Stimulated activated CD8-positive, alpha-beta memory T cell treated with anti-CD3 and anti-CD28 coated beads, Interleukin-15, amount 100 ng/mL, for 4 hours (primary cell): Measurements from ENCODE around the gene EYA4.
"Not testable (repeated sequence)": the region's sequence is repeated elsewhere in the genome, so short reads cannot be mapped to it uniquely, and the experiment has no call there.

Experiments
- DNase-seq, 2 donors: peaks; one replicate each; pipeline ENCODE4 v3.0.0-alpha.2; 2020; ENCODE audit warnings: low read depth in 2 of 2

EYA4 gene

DNA sequence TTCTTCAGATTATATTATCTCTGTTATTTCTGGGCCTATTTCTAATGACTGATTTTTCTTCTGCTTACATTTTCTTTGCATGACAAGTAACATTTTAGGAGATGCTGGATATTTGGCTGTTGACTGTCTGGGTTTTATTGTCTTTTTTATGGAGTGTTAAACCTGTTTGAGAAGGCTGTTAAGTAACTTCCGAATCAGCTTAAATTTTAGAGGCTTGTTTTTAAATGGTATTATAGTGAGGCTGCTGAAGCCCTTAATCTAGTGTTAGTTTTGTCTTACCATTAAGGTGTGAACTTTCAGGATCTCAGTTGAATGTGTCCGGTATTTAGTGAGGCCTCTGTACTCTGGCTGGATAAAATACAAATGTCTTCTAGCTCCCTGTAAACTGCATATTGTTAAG is 109.8 kb downstream of the EYA4 start:
- no peak for DNase-seq

DNA sequence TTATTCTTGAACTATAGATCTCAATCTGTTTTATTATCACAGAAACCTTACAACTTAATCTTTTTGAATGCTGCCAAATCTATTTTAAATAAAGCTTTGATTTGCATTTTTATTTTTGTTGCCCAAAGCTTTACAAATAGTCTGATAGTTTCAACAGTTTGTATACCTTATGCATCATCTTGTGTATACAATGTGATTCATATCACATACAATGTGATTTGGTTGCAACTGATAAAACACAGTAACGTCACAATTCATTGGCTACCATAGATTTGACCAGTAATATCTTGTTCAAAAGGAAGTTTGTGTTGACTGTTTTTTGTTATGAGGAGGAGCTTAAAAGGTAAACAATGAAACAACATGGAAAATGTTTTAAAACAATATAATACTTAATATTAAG is 110.9 kb downstream of the EYA4 start:
- no peak for DNase-seq

DNA sequence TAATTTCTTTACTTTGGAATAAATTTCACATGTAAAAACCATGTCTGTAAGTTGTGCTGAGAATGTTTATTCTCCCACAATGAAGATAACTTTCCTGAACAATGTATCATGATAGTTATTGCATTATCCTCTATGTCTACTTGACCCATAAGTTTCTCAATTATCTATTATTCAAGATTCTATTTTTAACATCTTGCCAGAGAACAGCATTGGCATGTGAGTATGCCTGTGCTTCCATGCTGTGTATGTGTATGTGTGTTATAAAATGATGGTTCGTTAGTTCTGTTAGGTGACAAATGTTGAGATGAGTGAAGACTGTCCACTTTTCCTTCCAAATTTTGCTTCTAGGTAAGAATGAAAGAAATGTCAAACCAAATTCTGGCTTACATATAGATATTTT is 111.9 kb downstream of the EYA4 start:
- DNase-seq: no peak

DNA sequence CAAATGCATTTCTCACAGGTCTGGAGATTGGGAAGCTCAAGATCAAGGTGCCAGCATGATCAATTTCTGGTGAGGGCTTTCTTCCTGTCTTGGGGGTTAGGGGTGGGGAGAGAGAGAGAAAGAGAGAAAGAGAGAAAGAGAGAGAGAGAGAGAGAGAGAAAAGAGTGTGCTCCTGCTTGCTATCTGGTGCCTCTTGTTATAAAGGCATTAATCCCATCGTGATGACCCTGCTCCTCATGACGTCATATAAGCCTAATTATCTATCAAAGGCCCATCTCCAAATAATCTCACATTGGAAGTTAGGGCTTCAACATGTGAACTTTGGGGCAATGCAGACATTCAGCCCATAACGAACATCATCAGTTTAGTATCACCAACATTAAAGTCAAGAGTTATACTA is 114.8 kb downstream of the EYA4 start:
- DNase-seq: no peak

DNA sequence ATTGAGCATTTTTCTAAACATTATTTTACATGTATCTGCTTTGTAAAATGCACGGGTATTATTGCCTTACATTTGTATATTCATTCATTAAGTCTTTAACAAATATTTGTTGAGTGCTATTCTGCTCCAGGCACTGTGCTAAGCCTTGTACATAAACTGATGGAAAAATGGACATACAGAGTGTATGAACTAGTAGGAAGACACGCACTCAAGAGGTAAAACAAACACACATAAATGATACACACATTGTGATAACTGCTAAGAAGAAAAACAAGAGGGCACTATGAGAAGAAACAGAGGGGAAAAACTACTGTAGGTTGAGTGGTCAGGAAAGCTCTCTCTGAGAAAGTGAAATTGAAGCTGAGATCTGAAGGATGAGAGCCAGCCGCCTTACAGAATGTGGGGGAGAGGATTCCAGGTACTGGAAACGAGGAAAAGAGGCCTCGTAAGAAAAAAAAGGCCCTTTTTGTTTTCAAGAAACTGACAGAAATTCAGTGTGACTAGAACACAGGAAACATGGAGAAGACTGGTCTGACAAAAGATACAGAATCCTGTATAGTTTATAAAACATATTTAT is 117.5 kb downstream of the EYA4 start:
- no peak for DNase-seq

DNA sequence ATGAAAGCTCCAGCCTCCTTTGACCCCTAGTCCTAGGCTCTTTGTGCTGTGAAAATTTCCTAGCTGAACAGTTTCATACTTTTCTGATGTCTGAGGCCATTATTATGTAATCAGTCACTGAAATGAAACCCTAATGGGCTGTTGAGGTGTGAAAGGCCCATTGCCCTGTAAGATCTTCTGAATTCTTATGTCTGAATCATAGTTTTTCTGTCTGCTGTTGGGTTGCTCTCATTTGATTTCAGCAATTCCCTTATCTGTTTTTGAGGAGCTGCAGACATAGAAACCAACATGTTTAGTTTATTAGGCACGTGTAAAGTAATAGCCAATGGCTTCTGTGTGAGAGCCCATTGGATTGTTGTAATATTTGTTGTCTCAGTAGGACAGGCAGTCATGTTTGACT is 118.1 kb downstream of the EYA4 start:
- no peak for DNase-seq

DNA sequence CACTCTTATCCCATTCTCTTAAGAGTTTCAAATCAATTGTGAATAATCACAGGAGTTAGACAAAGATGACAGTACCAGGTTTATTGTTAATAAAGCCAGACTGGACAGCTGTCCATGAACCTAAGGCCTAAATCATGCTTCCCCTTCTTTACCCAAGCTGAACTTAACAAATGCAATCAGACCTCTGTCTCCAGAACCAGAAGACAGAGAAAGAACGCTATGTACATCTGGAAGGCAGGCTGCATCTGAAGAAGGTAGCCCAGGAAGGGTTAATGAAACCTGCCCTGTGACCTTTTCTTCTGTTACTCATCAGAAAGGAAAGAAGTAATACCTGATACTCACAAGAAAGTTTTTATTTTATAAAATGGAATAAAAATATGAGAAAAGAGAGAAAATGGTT is 118.6 kb downstream of the EYA4 start:
- DNase-seq: no peak

DNA sequence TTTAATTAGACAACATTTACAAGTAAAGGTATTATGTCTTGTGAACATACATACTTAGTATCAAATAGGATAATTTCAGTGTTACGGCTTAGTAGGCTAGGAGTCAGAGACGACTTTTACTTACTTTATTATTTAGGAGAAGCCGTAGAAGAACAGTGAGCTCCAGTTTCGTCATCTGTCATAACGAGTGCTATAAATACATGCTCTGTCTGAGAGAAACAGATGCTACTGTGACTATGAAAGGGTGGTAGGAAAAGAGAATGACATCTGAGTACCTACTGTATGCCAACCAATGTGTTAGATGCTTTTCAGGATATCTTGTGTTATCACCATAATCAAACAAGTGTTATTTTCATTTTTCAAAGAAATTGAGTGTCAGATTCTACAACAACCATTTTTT is 119.0 kb downstream of the EYA4 start:
- DNase-seq: no peak

DNA sequence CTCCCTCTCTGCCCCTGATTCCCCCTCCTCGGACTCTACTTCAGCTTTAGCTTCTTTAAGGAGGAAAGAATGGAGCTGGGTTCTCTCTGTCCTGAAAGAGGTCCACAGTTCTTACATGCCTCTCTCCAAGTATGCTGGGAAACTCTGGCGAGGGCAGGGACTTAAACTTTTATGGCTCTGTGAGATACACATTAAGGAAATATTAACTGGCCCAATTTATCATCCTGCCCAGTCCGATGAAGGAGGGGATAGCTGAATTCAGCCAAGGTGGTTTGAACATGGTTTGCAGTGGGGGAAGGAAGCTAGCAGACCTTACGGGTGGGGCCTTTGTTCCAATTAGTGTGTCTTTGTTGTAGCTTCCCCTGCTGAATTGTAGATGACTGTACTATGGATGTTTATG is 121.7 kb downstream of the EYA4 start:
- DNase-seq: no peak

DNA sequence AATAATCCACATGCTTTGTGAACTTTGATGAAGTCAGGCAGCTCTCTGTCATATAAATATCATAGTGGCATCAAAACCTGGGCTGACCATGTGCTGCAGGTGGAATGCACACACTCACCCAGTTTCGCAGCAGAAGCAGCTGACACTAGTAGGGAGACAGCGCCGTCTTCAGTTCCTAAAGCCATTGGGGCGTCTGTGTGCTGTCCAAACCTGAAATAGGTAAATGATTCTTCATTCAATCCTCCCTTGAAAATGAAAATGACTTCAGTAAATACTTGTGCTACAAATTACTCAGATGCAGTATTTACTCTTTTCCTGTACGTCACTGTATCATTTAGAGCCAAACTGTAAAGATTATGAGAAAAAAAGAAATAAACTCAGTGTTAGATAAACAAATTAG is 127.5 kb downstream of the EYA4 start:
- DNase-seq: no peak

DNA sequence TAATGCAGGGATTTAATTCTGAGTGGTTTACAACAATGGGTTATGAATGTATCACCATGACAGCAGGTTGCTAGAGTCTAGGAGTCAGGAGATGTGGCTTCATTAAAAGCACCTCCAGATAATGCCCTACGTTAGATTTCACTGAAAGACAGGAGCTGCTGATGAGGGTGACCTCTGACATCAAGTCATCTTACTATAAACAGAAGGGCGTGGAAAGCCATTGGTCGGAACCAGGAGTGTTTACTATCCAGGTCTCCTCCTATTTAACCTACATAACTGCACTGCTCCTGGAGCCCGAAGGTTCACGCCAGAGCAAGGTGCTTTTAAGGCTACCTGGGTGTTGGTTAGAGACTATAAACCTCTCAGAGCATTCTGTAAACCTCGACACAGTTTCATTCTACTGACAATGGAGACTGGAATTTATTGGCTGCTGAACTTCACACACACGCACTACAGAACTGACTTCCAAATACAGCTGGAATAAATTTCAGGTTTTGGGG is 128.7 kb downstream of the EYA4 start:
- no peak for DNase-seq

DNA sequence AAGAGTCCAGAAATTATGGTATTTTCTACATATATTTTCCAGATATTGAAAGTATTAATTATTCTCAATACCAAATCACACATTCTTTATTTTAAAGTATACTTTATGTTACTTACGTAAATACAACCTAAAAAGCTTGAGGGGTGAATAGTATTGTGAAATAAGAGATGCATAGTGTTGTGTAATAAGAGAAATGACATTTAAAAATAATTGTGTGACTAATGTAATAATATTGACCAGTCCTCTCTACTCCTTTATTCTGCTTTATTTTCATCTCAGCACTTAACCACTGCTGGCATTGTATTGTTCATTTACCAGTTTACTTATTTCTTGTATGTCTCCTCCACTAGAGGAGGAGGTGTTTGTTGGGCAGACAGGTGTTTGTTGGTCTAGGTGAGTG is 135.6 kb downstream of the EYA4 start:
- DNase-seq: no peak

DNA sequence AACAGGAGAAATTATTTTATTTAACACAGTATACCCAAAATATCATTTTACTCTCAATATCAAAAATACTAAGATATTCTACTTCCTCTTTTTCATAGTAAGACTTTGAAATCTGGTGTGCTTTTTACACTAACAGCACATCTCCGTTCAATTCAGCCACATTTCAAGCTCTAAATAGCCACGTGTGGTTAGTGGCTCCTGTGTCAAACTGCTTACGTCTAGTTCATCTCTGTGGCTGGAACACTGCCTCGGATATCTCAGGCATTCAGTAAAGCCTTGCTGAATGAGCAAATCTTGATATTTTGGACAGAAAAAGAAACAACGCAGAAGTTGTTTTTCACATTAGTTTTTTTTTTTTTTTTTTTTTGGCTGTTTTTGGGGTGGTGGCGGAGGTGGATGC is 136.1 kb downstream of the EYA4 start:
- DNase-seq: no peak

DNA sequence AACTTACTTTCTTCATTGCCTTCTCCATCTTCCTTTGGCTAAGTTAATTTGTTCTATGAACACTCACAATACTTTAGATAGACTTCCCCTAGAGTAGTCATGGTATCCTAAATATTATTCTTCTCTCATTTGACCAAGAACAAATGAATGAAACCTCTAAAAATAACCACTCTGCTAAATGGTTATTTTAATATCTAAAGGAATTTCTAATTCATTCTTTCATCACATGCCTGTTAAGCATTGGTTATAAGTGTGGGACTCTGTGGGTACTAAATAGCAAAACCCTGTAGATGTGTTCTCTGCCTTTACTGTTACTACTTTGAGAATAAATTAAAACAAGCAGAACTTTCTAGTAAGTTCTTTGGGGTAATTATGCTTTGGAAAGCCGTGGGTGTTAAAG is 138.9 kb downstream of the EYA4 start:
- DNase-seq: no peak

DNA sequence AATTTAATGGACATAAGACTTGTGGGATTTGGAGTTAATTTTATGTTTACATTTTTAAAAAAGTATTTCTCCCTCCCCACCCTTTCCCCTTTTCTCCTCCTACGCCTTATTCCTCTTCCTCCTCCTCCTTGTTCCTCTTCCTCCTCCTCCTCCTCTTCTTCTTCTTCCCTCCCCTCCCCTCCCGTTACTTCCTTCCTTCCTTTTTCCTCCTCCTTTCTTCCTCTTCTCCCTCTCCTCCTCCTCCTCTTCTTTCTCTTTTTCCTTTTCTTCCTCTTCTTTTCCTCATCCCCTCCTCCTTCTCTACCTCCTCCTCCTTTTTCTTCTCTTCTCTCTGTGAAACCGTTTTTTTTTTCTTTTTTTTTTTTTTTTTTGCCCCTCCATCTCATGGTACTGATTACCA is 139.6 kb downstream of the EYA4 start:
- no peak for DNase-seq

DNA sequence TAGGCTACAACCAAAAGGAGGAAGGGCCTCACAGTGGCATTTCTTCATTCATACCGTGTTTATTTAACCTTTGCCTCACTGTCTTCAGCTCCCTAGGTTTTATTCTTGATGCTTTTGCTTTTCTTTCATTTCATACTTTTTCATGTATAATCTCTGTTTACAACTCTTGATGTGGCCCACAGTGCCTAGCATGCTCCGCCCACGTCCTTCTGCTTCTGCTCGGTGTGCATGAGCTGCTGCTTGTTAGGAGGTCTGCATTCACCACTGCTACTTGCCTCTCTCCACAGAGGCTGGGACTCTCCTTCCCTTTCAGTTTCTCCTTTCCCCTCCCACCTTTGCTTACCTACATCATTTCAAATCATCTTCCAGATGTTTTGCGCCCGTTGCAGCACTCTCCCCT is 147.6 kb downstream of the EYA4 start:
- no peak for DNase-seq

DNA sequence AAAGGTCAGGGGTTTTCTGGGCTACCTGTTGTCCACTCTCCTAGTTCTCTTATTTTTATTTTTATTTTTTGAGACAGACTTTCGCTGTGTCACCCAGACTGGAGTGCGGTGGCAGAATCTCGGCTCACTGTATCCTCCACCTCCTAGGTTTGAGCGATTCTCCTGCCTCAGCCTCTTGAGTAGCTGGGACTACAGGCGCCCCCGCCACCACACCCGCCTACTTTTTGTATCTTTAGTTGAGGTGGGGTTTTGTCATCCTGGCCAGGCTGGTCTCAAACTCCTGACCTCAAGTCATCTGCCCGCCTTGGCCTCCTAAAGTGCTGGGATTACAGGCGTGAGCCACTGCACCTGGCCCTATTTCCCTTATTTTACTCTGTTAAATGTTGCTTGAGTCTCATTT is 149.0 kb downstream of the EYA4 start:
- DNase-seq: no peak

DNA sequence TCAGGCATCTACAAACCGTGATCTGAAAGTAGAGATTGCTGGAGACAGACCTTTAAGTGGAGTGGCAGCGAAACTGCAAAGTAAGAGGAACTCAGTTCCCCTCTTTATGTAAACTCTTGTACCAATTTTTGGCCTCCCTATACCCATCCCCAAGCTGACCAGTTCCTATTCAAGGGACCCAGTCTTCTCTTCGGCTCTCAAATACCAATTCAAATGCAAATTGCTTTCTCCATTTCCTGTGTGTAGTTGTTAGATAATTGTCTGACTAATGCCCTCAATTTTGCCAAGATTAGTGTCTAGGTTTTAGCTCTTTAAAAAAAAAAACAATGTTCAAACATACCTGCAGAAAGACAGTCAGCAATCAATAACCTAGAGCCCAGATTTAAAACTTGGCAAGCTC is 150.9 kb downstream of the EYA4 start:
- no peak for DNase-seq

DNA sequence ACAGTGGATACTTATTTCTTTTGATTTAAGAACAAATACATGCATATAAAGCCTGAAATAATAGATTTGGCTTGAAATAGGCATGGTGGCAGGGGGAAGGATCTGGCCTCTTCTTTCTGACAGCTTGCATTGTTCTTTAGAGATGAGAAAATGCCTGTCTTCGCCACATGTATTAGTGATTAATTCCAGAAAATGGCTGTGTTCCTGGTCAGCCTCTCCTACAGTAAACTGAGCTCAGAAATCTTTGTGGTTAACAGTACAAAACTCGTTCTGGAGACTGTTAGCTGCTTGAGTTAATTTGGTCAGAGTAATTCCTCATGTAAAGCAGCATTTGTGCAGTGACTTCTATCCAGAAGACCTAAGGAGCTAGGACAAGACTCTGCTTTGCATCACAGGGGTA is 151.5 kb downstream of the EYA4 start:
- no peak for DNase-seq

DNA sequence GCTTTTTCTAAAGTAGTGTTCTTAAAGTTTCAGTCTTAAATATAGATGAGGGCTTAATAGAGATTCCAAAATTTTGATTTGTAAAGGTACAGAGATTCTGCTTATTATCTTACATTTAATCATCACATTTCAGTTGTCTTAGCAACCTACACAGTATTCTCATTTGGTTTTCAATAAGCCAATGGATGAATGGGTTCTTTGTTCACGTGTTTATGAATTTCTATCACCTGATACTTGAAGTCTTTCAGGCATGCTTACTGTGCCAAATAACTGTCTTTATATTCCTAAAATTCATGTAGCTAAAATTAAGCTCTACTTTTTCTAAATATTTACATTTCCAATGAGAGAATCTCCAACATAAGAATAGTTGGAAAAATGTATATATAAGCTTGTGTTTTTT is 152.7 kb downstream of the EYA4 start:
- no peak for DNase-seq

DNA sequence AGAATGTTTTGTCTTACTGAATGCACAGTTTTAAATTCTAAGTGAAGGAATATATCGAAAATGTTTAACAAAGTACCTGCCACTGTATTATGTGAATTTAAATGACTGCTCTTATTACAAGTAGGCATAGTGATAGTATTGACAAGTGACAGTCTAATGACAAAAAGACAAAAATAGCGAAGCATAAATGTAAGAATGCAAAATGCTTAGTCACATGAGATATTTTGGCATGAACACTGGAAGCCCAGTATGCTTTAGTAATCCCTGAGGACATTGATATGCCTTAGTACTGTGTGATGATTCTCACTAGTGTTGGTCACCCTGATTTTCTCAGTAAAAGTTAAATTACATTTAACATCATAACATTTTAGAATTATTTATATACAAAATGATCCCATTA is 153.5 kb downstream of the EYA4 start:
- no peak for DNase-seq

DNA sequence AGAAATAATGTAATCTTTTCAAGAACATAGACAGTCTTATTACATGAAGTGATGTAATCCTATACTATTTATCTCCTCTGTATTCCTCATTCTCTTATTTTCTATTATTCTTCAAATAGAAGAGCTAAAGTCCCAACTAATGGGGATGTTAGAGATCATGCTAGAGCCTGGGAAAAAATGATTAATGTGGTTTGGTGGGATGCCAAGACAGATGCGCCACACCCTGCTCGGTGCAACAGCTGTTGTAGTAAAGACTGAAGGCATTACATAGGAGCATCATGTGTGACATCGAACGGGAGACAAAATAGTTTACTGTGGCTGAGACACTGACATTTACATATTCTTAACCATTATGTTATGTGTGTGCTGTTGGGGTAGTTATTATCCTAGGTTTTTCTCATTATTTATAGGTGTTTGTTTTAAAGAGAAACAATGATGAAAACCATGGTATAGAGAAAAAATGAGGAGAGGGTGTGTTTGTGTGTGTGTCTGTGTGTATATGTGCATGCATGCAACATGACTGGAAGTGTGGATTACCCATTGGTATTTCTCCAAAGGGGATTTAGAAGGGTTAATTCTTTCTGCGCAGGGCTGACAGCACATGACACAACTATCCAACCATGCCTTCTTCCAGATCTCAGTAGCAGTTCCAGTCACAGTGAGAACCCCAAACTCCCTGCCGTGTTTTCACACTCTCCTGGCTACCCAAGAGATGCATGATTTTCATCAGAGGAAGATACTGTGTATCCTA is 155.3 kb downstream of the EYA4 start:
- DNase-seq: no peak

DNA sequence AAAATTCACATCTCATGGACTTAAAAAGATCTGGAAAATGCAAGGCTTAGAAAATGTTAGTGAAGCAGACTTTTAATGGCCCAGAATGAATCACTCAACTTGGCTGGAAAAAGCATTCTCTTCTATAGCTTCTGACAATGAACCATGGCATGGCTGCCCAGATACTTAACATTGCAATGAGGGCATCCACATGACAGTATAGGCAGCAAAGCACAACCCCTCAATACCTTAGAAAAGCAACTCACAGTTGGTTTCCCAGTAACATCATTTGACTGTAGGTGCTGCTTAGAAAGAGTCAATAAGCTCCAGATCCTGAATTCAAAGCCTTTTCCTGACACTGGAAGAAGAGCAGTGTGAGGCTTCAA is 155.8 kb downstream of the EYA4 start:
- DNase-seq: no peak

DNA sequence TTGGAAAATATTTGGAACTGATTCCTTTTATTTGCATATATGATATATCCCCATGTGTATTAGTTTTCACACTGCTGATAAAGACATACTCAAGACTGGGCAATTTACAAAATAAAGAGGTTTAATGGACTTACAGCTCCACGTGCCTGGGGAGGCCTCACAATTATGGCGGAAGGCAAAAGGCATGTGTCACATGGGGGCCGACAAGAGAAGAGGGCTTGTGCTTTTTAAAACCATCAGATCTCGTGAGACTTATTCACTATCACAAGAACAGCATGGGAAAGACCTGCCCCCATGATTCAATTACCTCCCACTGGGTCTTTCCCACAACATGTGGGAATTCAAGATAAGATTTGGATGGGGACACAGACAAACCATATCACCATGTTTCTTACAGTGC is 156.4 kb downstream of the EYA4 start:
- DNase-seq: not testable (repeated sequence)
